H9 (cell line): ENCODE results near the gene FGA. TPM values are rescaled to one million over a fixed set of nuclear protein-coding genes. Genes with fewer than 3 reads are reported as not detected.

Source experiments
- DNase-seq: peaks from one replicate; pipeline ENCODE4 v3.0.0-alpha.2; 2017
- H2AFZ ChIP-seq: one replicate; pipeline ENCODE4 v1.6.1; 2013; ENCODE audit warnings: mild to moderate bottlenecking, low read length, control low read depth, moderate library complexity
- H2AK5ac ChIP-seq: 2 replicates; pipeline ENCODE4 v1.6.1; 2013; ENCODE audit warnings: low read length, control low read depth, mixed read lengths; ENCODE audit not compliant: insufficient read length
- H2BK120ac ChIP-seq: one replicate; pipeline ENCODE4 v1.6.1; 2013; ENCODE audit warnings: low read depth, mild to moderate bottlenecking, low read length, control low read depth, inconsistent platforms; ENCODE audit not compliant: poor library complexity, severe bottlenecking
- H2BK12ac ChIP-seq: 2 replicates; pipeline ENCODE4 v1.6.1; 2013; ENCODE audit warnings: low read length, control low read depth, mixed read lengths, low read depth; ENCODE audit not compliant: insufficient read length
- H2BK15ac ChIP-seq: 2 replicates; pipeline ENCODE4 v1.6.1; 2013; ENCODE audit warnings: low read depth, low read length, control low read depth
- H2BK20ac ChIP-seq: one replicate; pipeline ENCODE4 v1.6.1; 2013; ENCODE audit warnings: low read depth, mild to moderate bottlenecking, low read length, control low read depth, inconsistent platforms; ENCODE audit not compliant: poor library complexity, severe bottlenecking
- H2BK5ac ChIP-seq: 2 replicates; pipeline ENCODE4 v1.6.1; 2013; ENCODE audit warnings: low read length, control low read depth, mixed read lengths; ENCODE audit not compliant: insufficient read length
- H3K14ac ChIP-seq: 2 replicates; pipeline ENCODE4 v1.6.1; 2013; ENCODE audit warnings: low read length, control low read depth; ENCODE audit not compliant: insufficient read depth
- H3K18ac ChIP-seq: 2 replicates; pipeline ENCODE4 v1.6.1; 2013; ENCODE audit warnings: low read depth, mild to moderate bottlenecking, mixed read lengths, low read length, control low read depth; ENCODE audit not compliant: insufficient read length
- H3K23ac ChIP-seq: 2 replicates; pipeline ENCODE4 v1.6.1; 2013; ENCODE audit warnings: low read length, control low read depth, mixed read lengths, low read depth; ENCODE audit not compliant: insufficient read length
- H3K23me2 ChIP-seq: 2 replicates; pipeline ENCODE4 v1.6.1; 2013; ENCODE audit warnings: low read depth, mild to moderate bottlenecking, mixed read lengths, low read length, control low read depth; ENCODE audit not compliant: insufficient read length, poor library complexity, severe bottlenecking
- H3K27ac ChIP-seq: 2 replicates; pipeline ENCODE4 v1.5.1; 2013; ENCODE audit warnings: low read length, control low read depth, mixed read lengths, low read depth; ENCODE audit not compliant: insufficient read length
- H3K27me3 ChIP-seq: 2 replicates; pipeline ENCODE4 v1.6.1; 2013; ENCODE audit warnings: low read length, control low read depth, inconsistent platforms; ENCODE audit not compliant: insufficient read depth
- H3K4ac ChIP-seq: 2 replicates; pipeline ENCODE4 v1.6.1; 2013; ENCODE audit warnings: low read depth, mild to moderate bottlenecking, control low read depth, inconsistent platforms, low read length, moderate library complexity
- H3K4me1 ChIP-seq: 2 replicates; pipeline ENCODE4 v1.6.1; 2013; ENCODE audit warnings: low read length, control low read depth, inconsistent platforms; ENCODE audit not compliant: insufficient read depth
- H3K4me2 ChIP-seq: 2 replicates; pipeline ENCODE4 v1.6.1; 2013; ENCODE audit warnings: low read length, control low read depth, mixed read lengths; ENCODE audit not compliant: insufficient read length, insufficient read depth
- H3K56ac ChIP-seq: 2 replicates; pipeline ENCODE4 v1.6.1; 2013; ENCODE audit warnings: low read depth, mild to moderate bottlenecking, mixed read lengths, low read length, control low read depth; ENCODE audit not compliant: insufficient read length
- H3K79me1 ChIP-seq: 2 replicates; pipeline ENCODE4 v1.6.1; 2013; ENCODE audit warnings: low read depth, mild to moderate bottlenecking, moderate library complexity, low read length, control low read depth, inconsistent platforms; ENCODE audit not compliant: insufficient read depth, poor library complexity, severe bottlenecking
- H3K79me2 ChIP-seq: 2 replicates; pipeline ENCODE4 v1.6.1; 2013; ENCODE audit warnings: low read length, control low read depth, inconsistent platforms; ENCODE audit not compliant: insufficient read depth
- H3K9ac ChIP-seq: 2 replicates; pipeline ENCODE4 v1.6.1; 2013; ENCODE audit warnings: low read length, control low read depth, mixed read lengths; ENCODE audit not compliant: insufficient read length; ENCODE audit errors: extremely low read depth
- H3K9me3 ChIP-seq: one replicate; pipeline ENCODE4 v1.6.1; 2013; ENCODE audit warnings: low read depth, low read length, inconsistent platforms; ENCODE audit not compliant: control insufficient read depth
- H3T11ph ChIP-seq: one replicate; pipeline ENCODE4 v1.6.1; 2013; ENCODE audit warnings: mild to moderate bottlenecking, low read length, control low read depth, inconsistent platforms
- H4K20me1 ChIP-seq: one replicate; pipeline ENCODE4 v1.6.1; 2013; ENCODE audit not compliant: control insufficient read depth, insufficient read length, insufficient read depth
- H4K5ac ChIP-seq: 2 replicates; pipeline ENCODE4 v1.6.1; 2013; ENCODE audit warnings: low read depth, mild to moderate bottlenecking, mixed read lengths, low read length, control low read depth; ENCODE audit not compliant: insufficient read length
- H4K8ac ChIP-seq: replicated peaks from 2 replicates; pipeline ENCODE4 v1.6.1; 2013; ENCODE audit warnings: low read length, control low read depth, mixed read lengths, low read depth; ENCODE audit not compliant: insufficient read length
- H4K91ac ChIP-seq: 2 replicates; pipeline ENCODE4 v1.6.1; 2013; ENCODE audit warnings: low read depth, mild to moderate bottlenecking, moderate library complexity, mixed read lengths, low read length, control low read depth; ENCODE audit not compliant: insufficient read length
- H3K27ac Mint-ChIP-seq, 3 experiments: 2 replicates in 2 of 3; 3 replicates in 1 of 3; pipeline ENCODE4 v1.8.0; 2020 to 2021; ENCODE audit warnings: mixed read lengths in 3 of 3, mild to moderate bottlenecking in 1 of 3, moderate library complexity in 1 of 3
- H3K27me3 Mint-ChIP-seq: 2 replicates; pipeline ENCODE4 v1.8.0; 2021; ENCODE audit warnings: low read depth, mild to moderate bottlenecking, moderate library complexity, mixed read lengths
- H3K36me3 Mint-ChIP-seq, 3 experiments: 2 replicates in 2 of 3; 3 replicates in 1 of 3; pipeline ENCODE4 v1.8.0; 2020 to 2021; ENCODE audit warnings: low read depth in 3 of 3, mixed read lengths in 3 of 3; ENCODE audit not compliant: insufficient read depth in 1 of 3
- H3K4me1 Mint-ChIP-seq, 2 experiments: 2 replicates each; pipeline ENCODE4 v1.8.0; 2020; ENCODE audit warnings: mixed read lengths in 2 of 2
- H3K4me3 Mint-ChIP-seq, 2 experiments: 2 replicates in 1 of 2; 3 replicates in 1 of 2; pipeline ENCODE4 v1.8.0; 2020 to 2021; ENCODE audit warnings: mild to moderate bottlenecking in 2 of 2, mixed read lengths in 2 of 2, moderate library complexity in 1 of 2
- H3K9me3 Mint-ChIP-seq, 2 experiments: 2 replicates in 1 of 2; 3 replicates in 1 of 2; pipeline ENCODE4 v1.8.0; 2020; ENCODE audit warnings: mild to moderate bottlenecking in 2 of 2, mixed read lengths in 2 of 2, moderate library complexity in 1 of 2
- CTCF ChIP-seq: fragments of 200-600 bp; sonication (generic); conservative IDR thresholded peaks from 3 replicates; pipeline ENCODE4 v1.8.0; 2021; ENCODE audit warnings: antibody characterized with exemption, mild to moderate bottlenecking
- WGBS: extraction: QIAGEN DNeasy Blood & Tissue Kit; methylation state at CpG from one replicate; pipeline ENCODE4 v1.1.7; 2013; ENCODE audit warnings: missing lambda C conversion rate, low lambda C conversion rate, mixed read lengths; ENCODE audit not compliant: insufficient read length; ENCODE audit errors: extremely low coverage; 5-methylcytosine and 5-hydroxymethylcytosine counted together
- total RNA-seq: library from RNA; stranded (reverse); gene quantifications from 2 replicates; pipeline ENCODE4 v1.2.1, GENCODE V29; 2021

Gene FGA
- total RNA-seq, 1 experiment from 2014 or later, result not detected

- TF ChIP-seq CTCF, result no peak
- H2BK15ac ChIP-seq, result no peak overlapping the region
- H2BK20ac ChIP-seq, result no peak overlapping the region
- H2AK5ac ChIP-seq, result no peak overlapping the region
- no peak overlapping the region for H3K14ac ChIP-seq
- no peak overlapping the region for H4K91ac ChIP-seq
- H4K8ac ChIP-seq, result no peak overlapping the region
- WGBS, result no CpG with 5 or more reads among the region's 5 CpGs
- no peak overlapping the region for H2BK120ac ChIP-seq
- H3K56ac ChIP-seq, result no peak overlapping the region
- H3K4me3 Mint-ChIP-seq, result no peak overlapping the region
- no peaks in the 10 kb centered on the region for H4K20me1 ChIP-seq
- H3K36me3 Mint-ChIP-seq, result no peaks in the 10 kb centered on the region
- no peak overlapping the region for H3K4ac ChIP-seq
- H4K5ac ChIP-seq, result no peak overlapping the region
- H3K27me3 ChIP-seq, result no peaks in the 10 kb centered on the region
- no peaks in the 10 kb centered on the region for H3K9me3 Mint-ChIP-seq
- no peak overlapping the region for H2AFZ ChIP-seq
- H3T11ph ChIP-seq, result no peak overlapping the region
- H3K79me1 ChIP-seq, result no peaks in the 10 kb centered on the region
- H3K4me1 Mint-ChIP-seq, result peaks cover 4 to 9% of the 10 kb centered on the region in 2 experiments
- H3K4me2 ChIP-seq, result no peak overlapping the region
- H3K9ac ChIP-seq, result no peak overlapping the region
- no peak overlapping the region for H3K18ac ChIP-seq
- no peak overlapping the region for H2BK5ac ChIP-seq
- H3K23ac ChIP-seq, result no peak overlapping the region
- H3K79me2 ChIP-seq, result no peaks in the 10 kb centered on the region
- H3K4me1 ChIP-seq, result no peaks in the 10 kb centered on the region; the same call in 1 of the 2 replicates
- DNase-seq, result no peak
- H2BK12ac ChIP-seq, result no peak overlapping the region
- no peak overlapping the region for H3K27ac Mint-ChIP-seq
- no peak overlapping the region for H3K27ac ChIP-seq
- no peaks in the 10 kb centered on the region; the same call in 1 of the 2 replicates for H3K27me3 Mint-ChIP-seq
- no peaks in the 10 kb centered on the region for H3K9me3 ChIP-seq
- H3K23me2 ChIP-seq, result no peaks in the 10 kb centered on the region
Observed at GRCh38 chr4:154617820-154618317, 27.3 kb upstream of the FGA start.
